ENCODE results near the gene MPDU1.
"Not testable (repeated sequence)": the region's sequence is repeated elsewhere in the genome, so short reads cannot be mapped to it uniquely, and the experiment has no call there.

The MPDU1 gene

DNA sequence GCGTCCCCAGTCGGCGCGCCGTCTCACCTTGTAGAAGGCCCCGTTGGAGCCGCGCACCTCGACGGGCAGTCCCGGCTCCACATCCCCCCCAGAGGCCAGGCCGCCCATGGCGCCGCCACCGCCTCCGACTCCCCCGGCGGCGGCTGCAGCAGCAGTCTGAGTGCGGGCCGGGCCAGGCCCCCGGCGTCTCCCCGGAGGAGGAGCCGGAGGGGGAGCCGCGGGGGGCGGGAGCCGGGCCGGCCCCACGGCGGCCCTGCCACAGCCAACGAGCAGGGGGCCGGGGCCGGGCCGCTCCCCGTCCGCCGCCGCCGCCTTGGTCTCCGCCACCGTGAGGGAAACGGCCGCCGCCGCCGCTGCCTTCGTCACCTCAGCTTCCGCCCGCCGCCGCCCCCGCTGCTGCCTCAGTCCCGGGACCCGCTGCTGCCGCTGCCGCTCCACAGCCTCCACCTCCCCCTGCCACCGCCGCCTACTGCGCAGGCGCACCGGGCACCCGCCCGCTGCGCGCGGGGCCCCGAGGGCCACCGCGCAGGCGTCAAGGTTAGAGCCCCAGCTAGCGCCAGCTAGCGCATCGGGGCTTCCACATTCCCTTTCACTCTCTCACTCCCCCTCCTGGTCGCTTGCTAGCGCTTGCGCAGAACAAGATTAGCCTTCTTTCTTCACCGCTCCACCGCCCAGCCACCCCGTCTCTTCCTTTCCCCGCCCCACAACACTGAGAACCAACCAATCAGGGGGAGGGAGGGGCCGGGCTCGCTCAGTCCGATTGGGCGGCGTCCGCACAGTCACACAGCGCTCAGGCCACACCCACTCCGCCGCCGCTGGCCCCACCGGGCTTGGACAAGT, 31.0 kb downstream of the MPDU1 start, which contains the start of gene FXR2:
Gene FXR2 (minus strand): TSS at position 473 of the 840 bp plus-strand sequence. CDS start 365 bp downstream, at position 108.
- peak; percentile 100 for DNase-seq (ENCODE audit: low read depth, low spot score)

DNA sequence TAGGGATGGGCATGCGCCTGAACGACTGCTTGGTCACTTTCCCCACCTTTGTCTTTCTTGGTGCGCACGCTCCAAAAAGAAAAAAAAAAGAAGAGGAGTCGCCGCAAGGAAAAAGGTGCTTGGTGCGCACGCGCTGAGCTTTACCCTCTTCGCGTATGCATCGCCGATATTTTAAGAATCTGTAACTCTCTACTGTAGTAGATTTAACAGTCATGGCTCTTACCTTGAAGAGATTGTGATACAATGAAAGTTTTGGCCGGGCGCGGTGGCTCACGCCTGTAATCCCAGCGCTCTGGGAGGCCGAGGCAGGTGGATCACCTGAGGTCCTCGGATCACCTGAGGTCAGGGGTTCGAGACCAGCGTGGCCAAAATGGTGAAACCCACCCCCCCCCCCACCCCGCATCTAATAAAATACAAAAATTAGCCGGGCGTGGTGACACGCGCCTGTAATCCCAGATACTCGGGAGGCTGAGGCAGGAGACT, 31.7 kb downstream of the MPDU1 start:
- no peak for DNase-seq (ENCODE audit: low read depth, low spot score)

DNA sequence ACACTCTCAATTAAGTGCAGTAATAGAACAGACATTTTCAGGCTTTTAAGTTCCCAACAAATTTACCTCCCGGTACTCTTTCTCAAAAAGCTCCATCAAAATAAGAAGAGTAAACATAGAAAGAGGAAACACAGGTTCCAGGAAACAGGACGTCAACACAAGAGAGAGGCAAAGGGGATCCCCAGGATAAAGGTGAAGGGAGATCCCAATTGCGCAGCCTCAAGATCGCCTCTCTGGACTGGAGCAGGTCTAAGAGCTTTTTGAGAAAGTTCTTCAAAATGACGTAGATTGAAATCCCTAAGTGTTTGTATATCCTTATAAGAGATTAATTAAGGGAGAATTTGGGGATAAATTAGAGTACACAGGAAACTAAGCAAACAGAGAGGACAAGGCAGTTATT, 35.0 kb downstream of the MPDU1 start:
- no peak for DNase-seq (ENCODE audit: low read depth, low spot score)

DNA sequence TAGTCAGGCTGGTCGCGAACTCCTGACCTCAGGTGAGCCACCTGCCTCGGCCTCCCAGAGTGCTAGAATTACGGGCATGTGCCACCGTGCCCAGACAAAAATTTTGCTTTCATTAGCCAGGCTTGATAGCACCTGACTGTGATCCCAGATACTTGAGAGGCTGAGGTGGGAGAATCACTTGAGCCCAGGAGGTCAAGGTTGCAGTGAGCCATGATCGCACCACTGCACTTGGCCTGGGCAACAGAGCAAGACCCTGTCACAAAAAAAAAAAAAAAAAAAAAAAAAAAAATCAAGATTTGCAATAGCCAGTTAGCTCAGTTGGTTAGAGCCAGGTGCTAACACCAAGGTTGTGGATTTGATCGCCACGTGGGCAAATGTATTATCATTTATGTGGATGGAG, 37.2 kb downstream of the MPDU1 start:
- no peak for DNase-seq (ENCODE audit: low read depth, low spot score)

DNA sequence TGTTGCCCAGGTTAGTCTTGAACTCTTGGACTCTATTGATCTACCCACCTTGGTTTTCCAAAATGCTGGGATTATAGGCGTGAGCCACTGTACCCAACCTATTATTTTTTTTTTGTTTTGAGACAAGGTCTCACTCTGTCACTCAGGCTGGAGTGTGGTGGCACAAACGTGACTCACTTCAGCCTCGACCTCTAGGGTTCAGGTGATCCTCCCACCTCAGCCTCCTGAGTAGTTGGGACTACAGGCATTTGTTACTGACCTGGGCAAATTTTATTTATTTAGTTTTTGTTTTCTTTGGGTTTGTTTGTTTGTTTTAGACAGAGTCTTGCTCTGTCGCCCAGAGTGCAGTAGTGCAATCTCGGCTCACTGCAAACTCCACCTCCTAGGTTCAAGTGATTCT, 40.0 kb downstream of the MPDU1 start:
- DNase-seq (ENCODE audit: low read depth, low spot score) = no peak

DNA sequence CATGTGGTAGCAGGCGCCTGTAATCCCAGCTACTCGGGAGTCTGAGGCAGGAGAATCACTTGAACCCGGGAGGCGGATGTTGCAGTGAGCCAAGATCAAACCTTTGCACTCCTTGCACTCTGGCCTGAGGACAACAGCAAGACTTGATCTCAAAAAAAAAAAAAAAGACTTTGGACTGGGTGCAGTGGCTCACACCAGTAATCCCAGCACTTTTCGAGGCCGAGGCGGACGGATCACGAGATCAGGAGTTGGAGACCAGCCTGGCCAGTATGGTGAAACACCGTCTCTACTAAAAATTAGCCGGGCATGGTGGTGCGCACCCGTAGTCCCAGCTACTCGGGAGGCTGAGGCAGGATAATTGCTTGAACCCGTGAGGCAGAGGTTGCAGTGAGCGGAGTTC, 42.1 kb downstream of the MPDU1 start:
- DNase-seq (ENCODE audit: low read depth, low spot score) = not testable (repeated sequence)

DNA sequence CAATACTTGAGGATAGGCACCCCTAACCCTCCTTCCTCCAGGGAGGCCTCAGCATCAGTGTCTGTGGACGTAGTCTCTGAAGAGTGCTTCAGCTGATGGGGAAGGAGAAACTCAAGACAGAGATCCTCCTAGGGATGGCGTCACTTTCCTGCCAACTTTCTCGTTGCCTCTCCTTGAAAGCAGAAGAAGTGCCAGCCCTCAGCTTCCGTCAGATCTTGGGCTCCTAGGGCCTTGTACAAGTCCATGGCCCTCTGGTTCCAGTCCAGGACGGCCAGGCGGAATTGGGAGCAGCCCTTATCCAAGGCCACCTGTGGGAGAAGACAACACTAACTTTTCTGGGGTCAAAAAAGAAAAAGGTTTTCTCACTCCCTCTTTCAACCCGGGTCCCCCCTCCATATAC, 42.7 kb downstream of the MPDU1 start:
- no peak for DNase-seq (ENCODE audit: low read depth, low spot score)

DNA sequence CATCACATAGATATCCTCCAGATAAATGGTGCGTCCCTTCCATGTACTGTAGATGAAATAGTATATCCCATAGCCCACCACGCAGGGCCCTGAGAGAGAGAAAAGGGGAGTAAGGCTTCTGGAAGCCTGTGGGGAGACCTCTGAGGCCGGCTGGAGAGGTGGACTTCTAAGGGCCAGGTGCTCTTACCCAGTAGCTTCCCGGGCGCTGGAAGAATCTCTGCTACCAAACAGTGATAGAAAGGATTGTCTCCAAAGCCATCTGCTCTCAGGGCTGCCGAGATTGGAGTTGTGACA, 43.3 kb downstream of the MPDU1 start:
- DNase-seq (ENCODE audit: low read depth, low spot score) = no peak

DNA sequence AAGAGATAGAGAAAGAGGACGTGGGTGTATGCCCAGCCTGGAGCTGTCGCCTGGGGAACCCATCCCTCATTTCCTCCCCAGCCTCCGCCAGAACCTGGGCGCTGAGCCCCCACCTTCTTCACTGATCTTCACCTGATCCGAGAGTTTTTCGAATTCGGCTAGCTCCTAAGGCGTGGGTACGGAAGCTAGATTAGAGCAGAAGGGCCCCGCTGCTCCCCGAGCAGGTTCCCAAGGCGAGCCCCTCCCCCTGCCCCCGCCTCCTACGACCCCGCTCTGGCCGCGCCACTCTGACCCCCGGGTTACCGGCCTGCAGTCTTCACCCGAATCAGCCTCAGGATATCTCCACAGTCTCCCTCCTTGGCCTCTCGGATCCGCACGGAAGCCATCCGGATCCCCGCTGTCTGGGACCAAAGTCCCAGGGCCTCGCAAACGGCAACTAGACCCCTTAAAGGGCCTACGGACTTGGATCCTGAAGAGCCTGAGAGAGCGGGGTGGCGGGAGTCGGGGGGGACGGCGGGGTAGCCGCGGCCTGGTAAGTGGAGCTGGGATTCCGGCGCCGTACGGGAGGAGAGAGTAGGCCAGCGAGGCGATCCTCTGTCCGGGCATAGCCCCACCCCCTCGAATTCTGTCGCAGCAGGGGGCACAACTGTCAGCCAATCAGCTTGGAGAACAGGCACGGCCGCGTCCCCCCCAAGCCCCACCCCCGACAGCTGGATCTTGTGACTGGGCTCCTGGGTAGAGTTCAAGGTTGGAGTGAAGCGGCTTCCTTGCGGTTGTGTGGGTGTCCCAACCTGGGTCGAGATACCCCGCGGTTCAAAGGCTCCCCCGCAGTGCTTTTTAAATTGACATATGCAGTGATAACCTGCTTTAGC, 43.8 kb downstream of the MPDU1 start, which contains the start of gene SAT2:
Gene SAT2 (minus strand): TSS at position 572 of the 872 bp plus-strand sequence. CDS start 186 bp downstream, at position 386.
- DNase-seq (ENCODE audit: low read depth, low spot score) = peak; percentile 95

DNA sequence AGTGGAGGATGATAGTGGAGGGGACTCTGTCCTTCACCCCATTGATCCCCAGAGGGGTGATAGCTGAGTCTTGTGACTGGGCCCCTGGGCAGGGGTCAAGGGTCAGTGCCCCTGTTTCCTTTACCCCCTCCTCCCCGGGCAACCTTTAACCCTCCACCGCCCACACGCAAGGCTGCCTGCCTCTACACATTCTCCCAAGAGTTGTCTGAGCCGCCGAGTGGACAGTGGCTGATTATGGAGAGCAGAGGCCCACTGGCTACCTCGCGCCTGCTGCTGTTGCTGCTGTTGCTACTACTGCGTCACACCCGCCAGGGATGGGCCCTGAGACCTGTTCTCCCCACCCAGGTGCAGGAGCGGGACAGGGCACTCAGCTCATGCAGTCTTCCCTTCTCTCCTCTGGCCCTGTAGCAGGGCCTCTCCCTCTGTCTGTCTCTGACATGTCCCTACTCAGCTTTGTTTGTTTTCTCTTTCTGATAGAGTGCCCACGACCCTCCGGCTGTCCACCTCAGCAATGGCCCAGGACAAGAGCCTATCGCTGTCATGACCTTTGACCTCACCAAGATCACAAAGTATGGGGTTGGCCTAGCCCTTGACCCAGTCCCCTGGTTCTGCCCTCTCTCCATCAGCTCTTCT, 46.4 kb downstream of the MPDU1 start, which contains the start of gene SHBG:
Gene SHBG (plus strand): TSS at position 197 of the 633 bp plus-strand sequence. CDS start 38 bp downstream, at position 235.
- no peak for DNase-seq (ENCODE audit: low read depth, low spot score)

DNA sequence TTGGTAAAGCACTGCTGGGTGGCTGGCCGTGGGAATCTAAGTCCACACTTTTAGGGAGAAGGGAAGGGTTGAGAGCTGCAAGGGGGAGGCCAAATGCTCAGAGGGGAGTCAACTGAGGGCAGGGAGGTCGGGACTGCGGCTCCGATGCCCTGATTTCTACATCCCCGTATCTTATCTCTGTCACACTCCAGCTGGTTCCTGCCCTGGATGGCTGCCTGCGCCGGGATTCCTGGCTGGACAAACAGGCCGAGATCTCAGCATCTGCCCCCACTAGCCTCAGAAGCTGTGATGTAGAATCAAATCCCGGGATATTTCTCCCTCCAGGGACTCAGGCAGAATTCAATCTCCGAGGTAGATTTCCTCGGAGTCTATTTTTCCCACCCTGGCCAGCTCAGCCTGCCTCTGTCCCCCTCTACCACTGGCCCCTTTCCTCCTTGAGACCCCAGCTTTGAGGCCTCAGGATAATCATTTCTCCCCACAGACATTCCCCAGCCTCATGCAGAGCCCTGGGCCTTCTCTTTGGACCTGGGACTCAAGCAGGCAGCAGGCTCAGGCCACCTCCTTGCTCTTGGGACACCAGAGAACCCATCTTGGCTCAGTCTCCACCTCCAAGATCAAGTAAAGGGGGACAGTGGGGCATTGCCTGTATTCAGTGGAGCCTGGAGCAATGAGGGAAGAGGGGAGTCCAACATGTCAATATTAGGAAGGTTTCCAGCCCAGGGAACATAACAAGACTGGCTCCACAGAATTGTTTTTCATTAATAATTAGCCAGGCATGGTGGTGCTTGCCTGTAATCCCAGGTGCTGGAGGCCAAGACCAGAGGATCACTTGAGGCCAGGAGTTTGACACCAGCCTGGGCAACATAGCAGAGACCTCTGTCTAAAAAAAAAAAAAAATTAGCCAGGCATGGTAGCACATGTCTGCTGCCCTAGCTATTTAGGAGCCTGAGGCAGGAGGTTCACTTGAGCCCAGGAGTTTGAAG, 48.0 kb downstream of the MPDU1 start:
- no peak for DNase-seq (ENCODE audit: low read depth, low spot score)

DNA sequence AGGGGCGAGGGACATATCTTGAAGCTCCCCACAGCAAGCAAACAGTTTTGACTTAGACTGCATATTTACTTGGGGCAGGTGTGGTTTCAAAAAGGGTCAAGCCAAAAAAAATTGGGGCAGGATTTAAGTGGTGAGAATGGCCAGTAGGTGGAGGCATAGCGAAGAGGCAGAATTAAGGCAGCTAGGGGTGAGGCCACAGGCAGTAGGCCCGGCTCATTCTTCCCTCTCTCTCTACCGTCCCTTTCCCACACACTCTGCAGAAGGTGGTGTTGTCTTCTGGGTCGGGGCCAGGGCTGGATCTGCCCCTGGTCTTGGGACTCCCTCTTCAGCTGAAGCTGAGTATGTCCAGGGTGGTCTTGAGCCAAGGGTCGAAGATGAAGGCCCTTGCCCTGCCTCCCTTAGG, 48.8 kb downstream of the MPDU1 start:
- DNase-seq (ENCODE audit: low read depth, low spot score) = peak; percentile 77

DNA sequence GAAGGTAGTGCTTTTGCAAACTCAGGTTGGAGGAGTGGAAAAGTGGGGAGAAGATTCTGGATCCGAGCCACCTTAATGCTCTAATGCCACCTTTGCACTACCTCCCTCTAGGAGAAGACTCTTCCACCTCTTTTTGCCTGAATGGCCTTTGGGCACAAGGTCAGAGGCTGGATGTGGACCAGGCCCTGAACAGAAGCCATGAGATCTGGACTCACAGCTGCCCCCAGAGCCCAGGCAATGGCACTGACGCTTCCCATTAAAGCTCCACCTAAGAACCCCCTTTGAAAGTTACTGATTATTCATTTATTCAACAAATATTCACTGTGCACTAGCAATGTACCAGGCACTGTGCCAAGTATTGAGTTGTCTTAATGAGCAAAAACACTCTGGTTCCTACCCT, 49.4 kb downstream of the MPDU1 start:
- no peak for DNase-seq (ENCODE audit: low read depth, low spot score)

DNA sequence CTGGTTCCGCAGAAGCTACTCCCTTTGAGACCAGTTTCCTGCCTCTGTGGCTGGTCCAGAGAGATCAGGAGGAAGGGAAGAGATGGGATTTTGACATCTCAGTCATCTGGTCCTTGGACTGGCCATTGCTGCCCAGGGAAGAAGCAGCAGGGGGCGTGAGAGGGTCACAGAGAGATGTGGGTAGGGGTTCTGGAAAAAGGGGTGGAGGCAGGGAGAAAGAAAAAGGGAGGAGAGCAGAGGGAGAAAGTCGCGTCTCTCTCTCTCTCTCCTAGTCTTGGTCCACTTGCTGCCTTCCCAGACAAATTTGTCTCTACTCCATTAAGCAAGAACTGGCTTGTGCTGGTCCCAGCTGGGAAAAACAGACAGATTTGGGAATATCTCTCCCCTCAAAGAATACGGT, 50.7 kb downstream of the MPDU1 start:
- DNase-seq (ENCODE audit: low read depth, low spot score) = peak; percentile 80

DNA sequence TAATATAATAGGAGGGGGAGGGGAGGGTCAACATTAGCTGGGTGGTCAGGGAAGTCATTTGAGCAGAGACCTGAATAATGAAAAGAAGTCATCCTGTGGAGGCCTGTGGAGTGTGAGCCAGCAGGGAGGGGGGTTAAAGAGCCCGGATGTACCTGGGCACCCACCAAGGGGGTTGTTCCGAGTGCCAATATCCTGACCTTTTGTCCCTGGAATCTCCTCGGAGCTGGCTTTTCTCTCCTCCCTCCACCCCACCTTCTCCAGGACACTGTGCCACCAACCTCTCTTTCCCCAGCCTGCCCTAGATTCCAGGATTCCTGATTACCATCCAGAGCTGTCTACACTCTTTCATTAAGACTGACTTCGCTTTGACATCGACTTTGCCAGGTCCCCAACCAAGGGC, 52.5 kb downstream of the MPDU1 start:
- no peak for DNase-seq (ENCODE audit: low read depth, low spot score)

Data from ELF-1 (cell line).